Fibroblast of skin of left biceps (primary cell): ENCODE results near the gene ZBTB16.

Source experiments
- DNase-seq, 2 experiments: peaks; one replicate each; pipeline ENCODE4 v3.0.0-alpha.2; 2013; ENCODE audit warnings: low read depth in 2 of 2

Gene ZBTB16

DNA sequence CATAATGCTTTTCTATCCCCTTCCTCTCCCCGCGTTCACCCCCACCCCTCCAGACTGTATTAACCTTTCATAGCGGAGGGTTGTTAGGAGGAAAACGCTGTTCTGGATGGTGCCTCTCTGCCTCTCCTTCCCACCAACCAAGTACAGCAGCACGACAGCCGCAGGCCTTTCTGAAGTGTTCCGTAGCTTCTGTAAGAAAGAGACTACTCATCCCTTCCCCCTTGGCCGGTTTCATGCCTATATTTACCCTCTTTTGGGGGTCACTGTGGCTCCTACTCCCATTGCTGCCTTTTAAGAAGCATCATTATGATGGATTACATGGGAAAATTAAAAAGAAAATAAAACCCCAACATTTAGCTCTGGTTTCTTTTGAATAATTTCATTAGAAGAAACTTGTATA lies 46.5 kb downstream of the ZBTB16 start:
- DNase-seq = no peak

DNA sequence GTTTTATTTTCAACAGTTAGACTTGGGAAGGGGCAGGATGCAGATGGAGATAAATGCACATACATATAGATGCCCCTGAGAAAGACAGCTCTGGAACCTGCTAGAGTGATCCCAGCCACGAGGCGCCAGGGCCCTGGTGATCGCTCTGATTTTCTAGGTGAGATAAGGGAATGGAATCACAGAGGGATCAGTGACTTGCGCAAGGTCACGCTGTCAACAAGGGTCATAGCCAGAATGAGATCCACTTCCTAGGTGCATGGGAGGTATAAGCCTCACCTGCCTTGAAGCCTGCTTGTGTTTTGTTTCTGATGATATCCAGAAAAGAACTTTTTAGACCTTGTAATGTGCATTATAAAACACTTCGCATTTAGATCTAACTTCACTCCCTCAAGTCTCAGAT lies 47.5 kb downstream of the ZBTB16 start:
- DNase-seq = no peak

DNA sequence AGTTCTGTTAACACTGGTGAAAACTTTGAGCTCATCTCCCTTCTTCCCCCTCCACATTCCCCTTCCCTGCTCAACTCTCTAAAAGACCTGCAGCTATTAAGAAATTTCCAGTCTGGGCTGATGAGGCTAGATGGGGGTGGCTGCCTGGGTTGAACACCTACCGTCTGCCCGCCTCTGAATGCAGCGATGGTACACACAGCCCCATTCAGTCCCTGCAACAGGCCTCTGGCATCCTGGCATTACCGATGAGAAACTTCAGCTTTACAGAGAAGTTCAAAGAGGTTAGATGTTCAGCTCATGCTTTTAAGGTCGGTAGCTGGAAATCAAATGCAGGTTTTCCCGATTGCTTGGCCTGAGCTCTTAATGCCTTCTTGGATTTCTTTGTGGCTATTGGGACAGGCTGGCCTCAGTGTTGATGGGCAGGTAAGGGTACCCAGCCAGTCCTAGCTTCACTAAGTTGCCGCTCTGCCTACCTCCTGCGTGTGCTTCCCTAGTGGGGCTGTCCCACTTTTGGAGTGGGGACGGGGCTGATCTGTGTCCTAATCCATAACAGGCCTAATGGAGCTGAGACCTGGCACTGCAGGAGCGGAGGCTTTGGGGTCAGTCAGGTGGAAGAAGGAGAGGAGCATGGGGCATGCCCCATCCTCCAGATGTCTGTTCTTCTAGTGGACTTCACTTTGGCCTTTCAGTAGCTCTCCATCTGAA lies 49.1 kb downstream of the ZBTB16 start:
- no peak for DNase-seq

DNA sequence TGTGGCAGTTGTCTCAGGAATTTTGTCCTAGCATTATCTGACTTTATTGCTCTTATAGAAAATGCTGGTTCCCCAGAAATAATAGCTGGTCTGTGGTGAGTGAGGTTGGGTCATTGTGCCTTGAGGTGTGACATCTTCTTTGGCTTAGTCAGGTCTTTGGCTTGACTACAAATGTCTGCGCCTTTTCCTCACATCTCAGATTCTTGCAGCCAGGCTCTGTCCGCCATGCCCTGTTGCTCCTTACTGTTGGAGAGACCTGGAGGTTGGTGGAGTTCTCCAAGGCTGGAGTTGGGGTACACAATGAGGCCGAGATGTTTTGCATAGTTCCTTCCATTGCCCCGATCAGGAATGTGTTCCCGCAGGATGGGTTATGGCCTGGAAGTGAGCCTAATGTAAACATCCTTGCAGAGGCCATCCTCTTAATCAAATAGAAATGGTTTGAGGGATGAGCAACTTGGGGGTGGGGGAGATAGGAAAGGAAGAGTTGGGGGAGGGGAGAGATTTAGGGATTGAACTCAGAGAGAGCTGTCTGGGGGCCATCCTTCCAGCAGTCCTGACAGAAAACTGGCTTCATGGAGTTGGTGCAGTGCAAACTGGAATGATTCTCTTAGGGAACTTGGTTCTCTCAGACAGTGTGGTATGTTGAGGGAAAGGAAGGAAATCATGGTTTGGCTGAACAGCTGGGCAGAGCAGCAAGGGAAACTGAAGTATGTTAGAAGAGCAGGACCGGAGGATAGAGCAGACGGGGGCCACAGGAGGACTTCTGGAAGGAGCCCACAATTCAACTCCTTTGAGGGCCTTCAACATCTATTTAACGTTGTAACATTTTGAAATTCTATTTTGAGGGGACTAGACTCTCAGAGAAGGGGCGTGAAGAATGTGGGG lies 49.9 kb downstream of the ZBTB16 start:
- no peak for DNase-seq

DNA sequence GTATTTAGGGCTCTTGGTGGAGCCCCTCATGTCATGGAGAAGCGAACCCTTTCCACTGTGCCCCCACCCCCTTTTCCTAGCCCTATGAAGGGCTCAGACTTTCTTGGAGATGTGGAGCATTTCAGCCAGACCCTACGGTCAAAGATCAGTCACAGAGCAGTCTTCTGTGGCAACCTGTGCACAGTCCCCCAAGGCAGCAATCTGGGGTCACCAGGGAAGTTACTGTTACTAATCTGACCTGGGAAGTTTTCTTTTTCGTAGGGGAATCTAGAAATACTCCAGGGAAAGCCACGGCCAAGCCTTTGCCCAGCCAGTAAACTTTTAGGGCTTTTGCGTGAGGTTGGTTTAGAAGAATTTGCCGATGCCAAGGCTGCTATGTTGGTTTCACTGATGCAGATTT lies 50.6 kb downstream of the ZBTB16 start:
- no peak for DNase-seq

DNA sequence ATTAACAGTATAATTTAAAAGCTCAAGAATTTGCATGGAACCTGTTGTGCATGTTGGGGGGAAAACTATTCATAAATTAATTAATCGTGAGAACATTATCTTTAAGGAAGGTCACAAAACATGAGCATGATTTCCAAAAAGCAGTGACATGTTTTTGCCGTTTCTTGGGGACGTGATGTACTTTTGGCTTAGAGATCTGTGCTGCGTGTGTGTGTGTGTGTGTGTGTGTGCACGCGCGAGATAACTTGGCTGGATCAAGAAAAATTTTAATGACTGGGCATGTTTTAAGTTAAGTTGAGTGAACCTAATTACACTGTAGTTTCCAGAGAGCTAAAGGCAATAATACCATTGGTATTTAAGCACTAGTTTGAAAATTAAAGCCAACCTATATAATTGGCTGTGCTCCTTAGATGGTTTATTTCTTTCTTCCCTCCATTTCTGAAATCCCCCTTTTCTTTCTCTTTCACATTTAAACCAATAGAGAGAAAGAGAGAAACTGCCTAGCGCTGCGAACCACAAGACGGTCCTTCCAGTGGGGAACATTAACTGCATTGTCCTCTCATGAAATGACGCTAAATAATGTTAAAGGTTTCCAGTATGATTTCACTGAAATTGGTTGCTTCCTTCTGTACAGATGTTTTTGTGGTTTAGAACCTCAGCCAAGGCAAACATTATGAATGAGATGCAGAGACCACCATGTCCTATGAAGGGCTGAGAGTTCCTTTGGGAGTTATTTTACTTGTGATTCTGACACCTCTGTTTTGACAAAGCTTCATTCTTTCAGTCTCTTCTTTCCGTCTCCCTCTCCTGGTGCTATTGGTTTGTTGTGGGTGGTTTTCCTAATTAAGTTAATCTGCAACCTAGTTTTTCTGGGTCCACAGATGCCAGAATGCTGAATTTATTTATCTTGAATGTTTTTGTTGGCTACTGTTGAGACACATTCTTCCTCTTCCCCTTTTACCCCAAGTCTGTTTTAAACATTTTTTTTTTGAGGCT lies 51.7 kb downstream of the ZBTB16 start:
- no peak for DNase-seq

DNA sequence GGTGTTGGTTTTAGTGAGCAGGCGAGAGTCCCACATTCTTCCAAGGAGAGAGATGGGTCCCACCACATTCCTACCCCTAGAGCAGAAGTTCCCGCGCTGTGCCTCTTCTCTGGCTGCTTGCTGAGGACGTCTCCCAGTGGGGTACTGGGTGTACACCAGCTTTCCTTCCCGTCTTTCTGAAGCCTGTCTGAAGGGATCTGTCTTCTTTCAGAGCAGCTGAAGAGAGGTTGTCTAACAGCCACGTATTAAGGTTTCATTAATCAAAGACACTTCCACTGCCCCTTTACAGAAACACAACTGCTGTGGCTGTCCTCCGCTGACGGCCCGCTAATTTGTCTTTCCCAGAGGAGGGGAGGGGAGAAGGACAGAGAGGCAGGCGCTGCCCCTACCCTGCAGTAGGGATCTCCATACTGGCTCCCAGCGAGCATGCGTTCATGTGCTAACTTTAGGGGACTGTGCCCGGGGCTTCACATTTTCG lies 56.0 kb downstream of the ZBTB16 start:
- DNase-seq = no peak

DNA sequence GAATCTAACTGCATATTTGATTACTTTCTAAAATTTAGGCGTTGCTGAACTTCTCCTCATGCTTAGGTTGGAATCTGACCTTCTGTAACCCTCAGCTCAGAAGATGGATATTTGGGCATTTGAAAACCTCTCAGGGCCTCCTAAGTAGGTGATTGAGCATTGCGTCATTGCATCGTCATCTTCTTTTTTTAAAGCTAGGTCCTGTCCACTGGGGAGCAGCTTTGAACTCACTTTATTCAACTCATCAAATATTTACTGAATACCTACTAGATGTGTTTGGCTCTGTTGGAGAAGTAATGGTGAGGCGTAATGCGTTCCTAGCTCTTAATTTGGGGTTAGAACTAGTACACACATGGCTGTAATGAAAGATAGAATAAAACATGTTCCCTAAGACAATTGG lies 56.8 kb downstream of the ZBTB16 start:
- no peak for DNase-seq

DNA sequence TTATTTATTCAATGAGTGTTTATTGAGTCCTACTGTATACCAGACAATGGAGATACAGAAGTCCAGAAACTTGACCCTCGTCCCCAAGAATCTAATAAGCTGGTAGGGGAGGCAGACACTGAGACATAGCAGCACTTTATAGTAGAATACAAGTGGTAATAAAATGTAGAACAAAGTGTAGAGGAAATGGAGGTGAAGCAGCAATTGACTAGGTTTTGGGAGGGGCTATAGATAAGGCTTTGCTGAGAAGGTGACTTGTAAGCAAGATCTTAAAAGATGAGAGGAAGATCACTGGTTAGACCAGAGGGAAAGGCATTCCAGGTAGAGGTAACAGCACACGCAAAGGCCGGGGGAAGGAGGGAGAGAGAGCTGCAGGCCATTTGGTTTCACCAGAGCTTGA lies 57.3 kb downstream of the ZBTB16 start:
- DNase-seq = no peak

DNA sequence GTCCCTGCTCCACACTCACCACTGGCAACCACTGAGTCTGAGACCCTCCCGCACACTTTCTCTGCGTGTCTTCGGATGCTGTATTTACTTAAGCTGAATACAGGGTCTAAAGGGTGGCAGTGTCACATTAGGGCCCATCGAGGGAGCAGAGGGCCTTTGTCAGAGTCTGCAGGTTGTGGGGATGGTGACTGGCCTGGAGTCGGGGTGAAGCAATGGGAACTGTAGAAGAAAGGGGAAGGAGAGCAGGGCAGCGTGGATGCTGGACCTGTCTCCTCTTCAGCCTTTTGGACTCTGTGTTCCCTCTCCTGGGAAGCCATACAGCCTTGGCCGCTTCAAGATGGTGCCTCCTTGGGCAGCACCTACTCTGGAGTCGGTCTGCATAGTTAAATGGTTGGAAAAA lies 61.1 kb downstream of the ZBTB16 start:
- DNase-seq = no peak

DNA sequence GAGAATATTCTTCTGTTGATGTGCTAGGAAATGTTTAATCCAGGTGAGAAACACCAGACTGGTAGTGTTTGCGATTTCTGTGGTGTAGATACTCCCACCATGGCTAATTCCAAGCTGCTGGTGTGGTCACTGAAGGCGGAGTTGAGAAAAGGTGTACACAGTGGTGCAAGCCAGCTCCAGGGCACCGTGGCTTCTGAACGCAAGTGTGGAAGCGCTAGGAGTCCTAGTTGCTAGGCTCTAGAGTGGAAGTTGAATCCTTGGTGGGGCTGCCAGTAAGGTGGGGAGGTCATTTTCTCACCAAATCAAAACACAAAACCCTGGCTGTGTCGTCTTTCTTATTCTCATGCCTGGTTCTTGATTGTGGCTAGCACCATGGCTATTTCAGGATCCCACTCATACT lies 61.6 kb downstream of the ZBTB16 start:
- no peak for DNase-seq

DNA sequence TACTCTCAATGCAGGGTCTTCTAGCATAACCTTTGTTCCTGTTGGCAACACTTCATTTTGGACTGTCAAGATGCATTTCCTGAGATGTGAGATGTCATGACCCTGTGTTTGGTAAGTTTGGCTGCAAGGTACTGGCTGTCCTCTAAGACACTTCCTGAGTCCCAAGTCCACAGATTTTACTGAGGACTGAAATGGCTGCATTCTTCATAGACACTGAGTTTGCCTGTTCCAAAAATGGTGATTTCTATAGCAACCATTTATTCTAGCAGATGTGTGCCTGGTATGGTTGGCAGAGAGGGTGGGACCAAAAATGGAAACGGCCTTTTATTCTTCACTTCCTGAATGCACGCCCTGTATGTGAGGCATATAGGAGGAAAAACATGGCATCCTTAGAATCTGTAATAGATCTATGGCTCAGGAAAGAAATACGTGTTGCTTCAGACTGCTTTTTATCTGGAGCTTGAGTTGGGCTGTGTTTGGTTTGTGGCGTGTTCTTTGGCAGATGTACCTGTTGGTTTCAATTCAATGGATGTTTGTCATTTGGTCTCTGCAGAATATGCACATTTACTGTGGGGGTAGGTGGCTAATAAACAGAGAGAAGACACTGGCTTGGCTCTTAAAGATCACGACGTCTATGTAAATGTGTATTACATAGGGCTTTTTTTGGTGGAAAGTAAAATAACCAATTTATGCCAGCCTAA lies 62.4 kb downstream of the ZBTB16 start:
- DNase-seq = no peak

DNA sequence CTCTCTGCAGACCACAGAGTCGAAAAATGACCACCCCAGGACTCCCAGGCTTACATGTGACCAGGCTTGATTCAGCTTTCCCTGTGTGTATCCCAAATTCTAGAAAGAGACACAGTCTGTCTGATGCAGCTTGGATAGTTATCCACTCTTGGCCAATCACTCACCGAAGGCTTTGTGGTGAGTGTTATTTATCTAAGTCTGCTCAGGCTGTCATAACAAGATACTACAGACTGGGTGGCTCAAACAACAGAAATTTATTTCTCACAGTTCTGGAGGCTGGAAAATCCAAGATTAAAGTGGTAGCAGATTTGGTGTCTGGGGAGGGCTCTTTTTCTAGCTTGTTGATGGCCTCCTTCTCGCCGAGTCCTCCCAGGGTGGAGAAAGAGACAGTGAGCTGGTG lies 63.2 kb downstream of the ZBTB16 start:
- no peak for DNase-seq

DNA sequence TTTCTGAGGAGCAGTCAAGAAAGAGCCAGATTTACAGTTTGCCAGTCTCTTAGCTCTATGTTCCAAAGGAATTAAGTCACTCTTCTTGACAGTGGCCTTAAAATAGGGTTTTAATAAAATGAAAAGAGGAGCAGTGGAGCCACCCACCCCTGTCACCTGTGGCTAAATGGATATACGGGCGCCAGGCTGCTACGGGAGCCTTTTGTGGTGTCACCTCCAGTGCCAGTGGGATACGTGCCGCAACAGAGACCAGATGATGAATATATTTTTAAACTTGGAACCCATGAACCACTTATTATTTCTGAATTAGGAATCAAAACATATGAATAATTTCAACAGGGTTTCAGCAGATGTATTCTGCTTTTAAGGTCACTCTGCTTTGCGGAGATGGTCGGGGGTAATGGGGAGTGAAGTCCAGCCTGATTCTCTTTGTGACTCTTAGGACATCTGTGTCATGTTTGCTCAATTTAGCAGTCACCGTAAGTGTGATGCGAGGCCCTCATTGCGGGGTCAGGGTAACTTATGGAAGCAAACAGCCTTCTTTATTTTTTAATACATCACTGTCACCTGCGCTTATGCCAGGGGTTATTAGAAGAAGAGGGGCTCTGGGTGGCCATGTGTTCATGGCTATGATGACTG lies 64.3 kb downstream of the ZBTB16 start:
- no peak for DNase-seq

DNA sequence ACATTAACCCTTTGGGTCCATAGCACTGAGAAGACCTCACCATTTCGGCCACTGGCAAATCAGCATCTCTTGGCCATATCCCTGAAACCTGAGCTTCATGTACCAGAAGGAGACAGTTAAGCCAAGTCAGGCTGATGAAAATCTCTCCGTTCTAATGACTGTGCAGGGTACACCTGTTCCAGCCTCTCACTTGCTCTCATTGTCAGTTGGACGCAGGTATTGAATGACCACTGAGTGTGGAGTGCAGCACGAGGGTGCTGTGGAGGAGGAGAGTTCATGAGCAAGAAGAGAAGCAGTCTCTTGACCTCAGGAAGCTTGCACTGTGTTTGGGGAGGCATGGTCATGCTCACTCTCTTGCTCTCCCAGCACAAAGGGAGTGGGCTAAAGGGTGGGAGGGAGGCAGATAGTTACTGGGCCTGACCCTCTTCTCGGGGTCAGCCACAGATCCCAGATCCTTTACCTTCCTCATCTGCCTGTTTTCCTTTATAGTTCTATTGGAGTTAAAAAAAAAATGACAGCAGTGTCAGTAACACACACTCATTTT lies 65.2 kb downstream of the ZBTB16 start:
- DNase-seq = no peak

DNA sequence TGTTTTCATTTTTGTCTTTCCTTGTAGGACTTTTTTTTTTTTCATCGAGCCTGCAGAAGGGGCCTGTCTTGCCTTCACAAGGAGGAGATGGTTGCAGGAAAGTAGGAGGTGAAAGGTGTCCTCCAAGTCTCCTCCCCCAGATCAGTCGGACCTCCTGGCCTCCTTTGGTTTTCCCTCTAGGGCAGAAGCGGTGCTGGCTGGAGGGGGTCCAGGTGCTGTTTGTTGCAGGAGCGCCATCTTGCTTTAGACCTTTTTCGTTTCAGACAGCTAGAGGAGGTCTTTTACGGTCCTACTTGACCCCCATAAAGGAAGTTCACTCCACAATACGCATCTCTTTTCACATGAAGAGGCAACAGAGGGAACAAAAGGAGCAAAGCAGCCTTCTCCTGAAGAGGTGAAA lies 66.0 kb downstream of the ZBTB16 start:
- DNase-seq = no peak

DNA sequence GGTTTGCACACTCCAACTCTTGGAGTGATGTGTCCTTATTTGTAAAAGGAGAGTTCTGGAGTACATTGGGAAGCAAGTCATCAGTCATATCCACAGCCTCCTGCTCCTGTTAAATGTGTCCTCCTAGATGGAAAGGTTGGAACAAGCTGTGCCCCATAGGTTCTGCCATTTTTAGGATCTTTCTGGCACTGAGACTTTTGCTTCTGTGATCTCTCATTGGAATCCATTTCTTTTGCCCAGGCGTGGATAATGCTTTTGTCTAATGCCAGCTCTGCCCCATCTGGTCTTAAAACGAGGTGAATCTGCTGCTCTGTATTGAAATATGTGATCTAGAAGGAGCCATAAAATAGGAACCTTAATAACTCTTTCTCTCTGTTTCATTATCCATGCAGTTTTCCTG lies 66.4 kb downstream of the ZBTB16 start:
- no peak for DNase-seq

DNA sequence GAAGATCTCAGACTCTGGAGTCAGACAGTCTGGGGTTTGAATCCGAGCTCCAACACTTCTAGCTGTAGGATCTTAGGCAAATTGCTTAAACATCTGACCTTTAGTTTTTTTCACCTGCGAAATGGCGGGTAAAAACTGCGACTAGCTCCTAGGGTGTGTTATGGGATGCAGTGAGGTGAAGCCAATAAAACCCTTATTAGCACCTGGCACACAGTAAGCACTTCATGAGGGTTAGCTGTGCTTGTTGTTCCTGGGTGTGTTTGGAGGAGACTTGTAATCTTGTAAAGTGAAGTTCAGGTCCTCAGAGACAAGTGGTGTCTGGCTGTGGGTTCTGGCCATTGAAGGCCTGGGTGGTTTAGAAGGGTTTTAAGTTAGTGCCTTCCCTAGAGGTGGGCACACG lies 68.9 kb downstream of the ZBTB16 start:
- no peak for DNase-seq

DNA sequence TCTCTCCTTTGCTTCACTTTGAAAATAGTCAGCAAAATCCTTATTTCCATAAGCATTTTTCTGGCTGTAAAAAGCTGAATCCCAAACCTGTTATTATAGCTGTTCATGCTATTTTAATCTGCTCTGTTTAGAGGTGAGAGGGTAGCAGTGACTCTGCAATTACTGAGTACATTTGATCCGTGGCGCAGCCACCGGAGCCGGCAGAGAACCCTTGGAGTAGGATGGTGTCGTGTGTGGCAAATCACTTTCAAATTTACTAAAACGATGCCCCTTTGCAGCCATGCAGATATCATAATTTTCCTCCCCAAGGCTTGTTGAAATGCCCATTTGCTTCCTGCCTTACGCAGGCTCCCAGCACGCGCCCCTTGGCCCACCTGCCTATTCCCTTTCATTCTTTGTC lies 69.6 kb downstream of the ZBTB16 start:
- no peak for DNase-seq

DNA sequence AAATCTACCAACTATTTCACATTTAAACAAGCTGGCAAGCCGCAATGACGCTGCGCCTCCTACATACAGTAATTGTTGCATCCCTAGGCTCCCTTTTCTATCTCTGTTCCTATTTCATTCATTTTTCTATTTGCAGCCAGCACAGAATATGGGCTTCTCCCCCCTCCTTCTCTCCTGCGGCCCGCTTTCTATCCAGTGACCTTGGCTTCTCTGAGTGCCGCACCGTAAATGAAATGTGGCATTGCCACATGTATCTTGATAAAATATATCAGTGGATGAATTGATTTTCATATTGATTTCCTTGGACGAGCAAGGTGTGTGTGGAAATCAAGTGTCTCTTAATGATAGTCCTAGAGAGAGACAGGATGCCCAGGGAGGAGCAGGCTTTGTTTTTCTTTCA lies 70.2 kb downstream of the ZBTB16 start:
- no peak for DNase-seq
